Measurements from ENCODE around the gene YDJC. TPM values are rescaled to one million over a fixed set of nuclear protein-coding genes. Genes with fewer than 3 reads are reported as not detected.

The YDJC gene
- total and polyA plus RNA-seq, 9 of the 15 experiments (the other 6 are each of a cell fraction or from before 2014, with no cell fraction given): 13.5 to 871 (median 164) TPM

GRCh38 chr22:21611210-21611977 is 18.4 kb downstream of the YDJC start (continued):
- TF ChIP-seq ETS1 (conservative IDR thresholded peaks at IDR 0.05; ENCODE audit: control insufficient read depth, low read depth, low read length) (no peak), CUX1 (CRISPR knock-in tag; IDR thresholded peaks at IDR 0.05) (no peak), POLR2B (IDR thresholded peaks at IDR 0.05; ENCODE audit: low read depth, partially characterized antibody) (no peak), RERE (CRISPR knock-in tag; IDR thresholded peaks at IDR 0.05; ENCODE audit: borderline replicate concordance) (no peak), NR1H2 (CRISPR knock-in tag; IDR thresholded peaks at IDR 0.05) (no peak), PKNOX1 (IDR thresholded peaks at IDR 0.05) (no peak), USF2 (CRISPR knock-in tag; IDR thresholded peaks at IDR 0.05) (no peak), THRA (IDR thresholded peaks at IDR 0.05) (no peak), TEAD2 (tag; IDR thresholded peaks at IDR 0.05) (no peak)

All from K562 (cell line).